WTC11 (cell line): ENCODE data around the gene SLC24A3. TPM values are rescaled to one million over a fixed set of nuclear protein-coding genes. Genes with fewer than 3 reads are reported as not detected.

Experiments used
- ATAC-seq: fragments of 200-7000 bp; cut with Tn5 transposase; 2 replicates; pipeline ENCODE4 v1.10.0; 2021; ENCODE audit warnings: mild to moderate bottlenecking, moderate library complexity
- CTCF ChIA-PET: fragments of 300-600 bp; sonication (Branson Sonifier 250); formaldehyde crosslinking; loops from one replicate; lab custom pipeline; 2021; ENCODE audit warnings: antibody characterized with exemption; lab: Charles Lee
- POLR2A ChIA-PET: fragments of 350-600 bp; sonication (Branson Sonifier 250); formaldehyde crosslinking; loops from one replicate; lab custom pipeline; 2021; ENCODE audit warnings: antibody characterized with exemption; lab: Charles Lee
- DNase-seq: peaks from one replicate; pipeline ENCODE4 v3.0.0; 2021; ENCODE audit warnings: low spot score
- H3K27ac Mint-ChIP-seq: 2 replicates; pipeline ENCODE4 v1.8.0; 2021; ENCODE audit warnings: mixed read lengths
- H3K27me3 Mint-ChIP-seq: 2 replicates; pipeline ENCODE4 v1.8.0; 2021; ENCODE audit warnings: low read depth, mild to moderate bottlenecking, moderate library complexity, mixed read lengths
- H3K36me3 Mint-ChIP-seq: 2 replicates; pipeline ENCODE4 v1.8.0; 2021; ENCODE audit warnings: mixed read lengths
- H3K4me1 Mint-ChIP-seq: 2 replicates; pipeline ENCODE4 v1.8.0; 2022; ENCODE audit warnings: mixed read lengths
- H3K4me3 Mint-ChIP-seq: 2 replicates; pipeline ENCODE4 v1.8.0; 2021; ENCODE audit warnings: mild to moderate bottlenecking, moderate library complexity, mixed read lengths
- H3K9me3 Mint-ChIP-seq: 2 replicates; pipeline ENCODE4 v1.8.0; 2021; ENCODE audit warnings: mixed read lengths
- ESRRA ChIP-seq: sonication (generic); formaldehyde crosslinking; IDR thresholded peaks from 2 replicates; pipeline ENCODE4 v1.8.1; 2022; ENCODE audit warnings: mild to moderate bottlenecking, missing genetic modification reagents, borderline replicate concordance
- FOXJ3 ChIP-seq: sonication (generic); formaldehyde crosslinking; IDR thresholded peaks from 2 replicates; pipeline ENCODE4 v1.9.0; 2021; ENCODE audit warnings: missing genetic modification reagents, mild to moderate bottlenecking, borderline replicate concordance
- FOXP1 ChIP-seq: sonication (generic); formaldehyde crosslinking; IDR thresholded peaks from 2 replicates; pipeline ENCODE4 v1.8.0; 2022; ENCODE audit warnings: missing genetic modification reagents, mild to moderate bottlenecking, moderate library complexity, borderline replicate concordance
- GABPB1 ChIP-seq: sonication (generic); formaldehyde crosslinking; IDR thresholded peaks from 2 replicates; pipeline ENCODE4 v1.8.1; 2023; ENCODE audit warnings: mild to moderate bottlenecking, missing genetic modification reagents
- MXD4 ChIP-seq: fragments of 250-450 bp; sonication (Bioruptor Pico); IDR thresholded peaks from 2 replicates; pipeline ENCODE4 v1.8.0; 2021; ENCODE audit warnings: mild to moderate bottlenecking, moderate library complexity, borderline replicate concordance
- NFE2L1 ChIP-seq: sonication (generic); formaldehyde crosslinking; IDR thresholded peaks from 2 replicates; pipeline ENCODE4 v1.8.1; 2023; ENCODE audit warnings: missing genetic modification reagents
- RELA ChIP-seq: sonication (generic); formaldehyde crosslinking; IDR thresholded peaks from 2 replicates; pipeline ENCODE4 v1.8.1; 2022; ENCODE audit warnings: missing genetic modification reagents, mild to moderate bottlenecking, borderline replicate concordance
- RORB ChIP-seq: fragments of 250-450 bp; sonication (Bioruptor Pico); IDR thresholded peaks from 2 replicates; pipeline ENCODE4 v1.9.0; 2021; ENCODE audit warnings: mild to moderate bottlenecking
- TCF7 ChIP-seq: sonication (generic); formaldehyde crosslinking; IDR thresholded peaks from 2 replicates; pipeline ENCODE4 v1.8.0; 2022; ENCODE audit warnings: mild to moderate bottlenecking, low read depth, missing genetic modification reagents, moderate library complexity
- ZNF121 ChIP-seq: sonication (generic); formaldehyde crosslinking; IDR thresholded peaks from 2 replicates; pipeline ENCODE4 v1.8.0; 2023; ENCODE audit warnings: missing genetic modification reagents
- ZNF219 ChIP-seq: sonication (generic); formaldehyde crosslinking; IDR thresholded peaks from 2 replicates; pipeline ENCODE4 v1.8.0; 2023; ENCODE audit warnings: missing genetic modification reagents, mild to moderate bottlenecking, borderline replicate concordance
- ZNF263 ChIP-seq: sonication (generic); formaldehyde crosslinking; IDR thresholded peaks from 2 replicates; pipeline ENCODE4 v1.8.1; 2022; ENCODE audit warnings: low read depth, mild to moderate bottlenecking, moderate library complexity, missing genetic modification reagents
- ZNF396 ChIP-seq: fragments of 250-450 bp; sonication (Bioruptor Pico); IDR thresholded peaks from 2 replicates; pipeline ENCODE4 v1.8.0; 2021; ENCODE audit warnings: mild to moderate bottlenecking, moderate library complexity, borderline replicate concordance
- total RNA-seq: library from RNA; stranded (reverse); gene quantifications from 3 replicates; pipeline ENCODE4 v1.2.3, GENCODE V29; 2021
- TF ChIP-seq, protein P1 (sequence below): sonication (generic); formaldehyde crosslinking; IDR thresholded peaks from 2 replicates; pipeline ENCODE4 v1.8.0; 2022; ENCODE audit warnings: mild to moderate bottlenecking, missing genetic modification reagents
- TF ChIP-seq, protein P2 (sequence below): fragments of 250-450 bp; sonication (Bioruptor Pico); conservative IDR thresholded peaks from 2 replicates; pipeline ENCODE4 v1.9.0; 2021; ENCODE audit warnings: mild to moderate bottlenecking
- TF ChIP-seq, protein P3 (sequence below): sonication (generic); formaldehyde crosslinking; IDR thresholded peaks from 2 replicates; pipeline ENCODE4 v1.8.1; 2023; ENCODE audit warnings: mild to moderate bottlenecking, moderate library complexity, missing genetic modification reagents
- TF ChIP-seq, protein P4 (sequence below): sonication (generic); formaldehyde crosslinking; IDR thresholded peaks from 2 replicates; pipeline ENCODE4 v1.8.1; 2022; ENCODE audit warnings: low read depth, mild to moderate bottlenecking, moderate library complexity, missing genetic modification reagents, borderline replicate concordance
- TF ChIP-seq, protein P5 (sequence below): sonication (generic); formaldehyde crosslinking; IDR thresholded peaks from 2 replicates; pipeline ENCODE4 v1.8.1; 2023; ENCODE audit warnings: mild to moderate bottlenecking, missing genetic modification reagents, moderate library complexity
- TF ChIP-seq, protein P6 (sequence below): sonication (generic); formaldehyde crosslinking; conservative IDR thresholded peaks from 2 replicates; pipeline ENCODE4 v1.8.1; 2023; ENCODE audit warnings: mild to moderate bottlenecking, low read depth, missing genetic modification reagents, moderate library complexity

SLC24A3 gene
- total RNA-seq, 1 experiment from 2014 or later: 5.7 TPM

DNA sequence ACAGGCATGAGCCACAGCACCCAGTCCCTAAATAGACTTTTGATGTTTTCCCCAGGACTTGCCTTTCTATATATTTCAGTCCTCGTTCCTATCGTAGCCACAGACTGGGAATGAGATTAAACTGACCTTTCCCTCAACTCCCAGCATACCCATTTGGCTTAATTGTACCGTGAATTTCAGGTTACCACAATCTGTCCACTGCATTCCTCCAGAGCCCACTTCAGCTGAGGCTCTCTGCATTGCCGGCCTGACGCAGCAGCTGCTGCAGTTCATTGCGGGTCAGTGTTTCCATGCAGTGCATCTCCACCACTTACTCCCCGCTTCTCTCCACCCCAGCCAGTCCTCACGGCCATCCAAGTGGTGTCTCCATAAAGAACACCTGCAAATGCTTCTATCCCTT lies 442.5 kb downstream of the SLC24A3 start:
- H3K27ac Mint-ChIP-seq: no peak overlapping the region
- CTCF ChIA-PET: no interaction called here
- ATAC-seq (no peak), DNase-seq (no peak)
- POLR2A ChIA-PET: no interaction called here
- peaks cover 17% of the 10 kb centered on the region for H3K4me1 Mint-ChIP-seq
- no peak overlapping the region for H3K4me3 Mint-ChIP-seq
- no peaks in the 10 kb centered on the region; the same call in 1 of the 2 replicates for H3K27me3 Mint-ChIP-seq
- TF ChIP-seq ESRRA (CRISPR knock-in tag): no peak
- TF ChIP-seq GABPB1 (CRISPR knock-in tag): no peak
- no peak for TF ChIP-seq RORB
- TF ChIP-seq, protein P1, sequence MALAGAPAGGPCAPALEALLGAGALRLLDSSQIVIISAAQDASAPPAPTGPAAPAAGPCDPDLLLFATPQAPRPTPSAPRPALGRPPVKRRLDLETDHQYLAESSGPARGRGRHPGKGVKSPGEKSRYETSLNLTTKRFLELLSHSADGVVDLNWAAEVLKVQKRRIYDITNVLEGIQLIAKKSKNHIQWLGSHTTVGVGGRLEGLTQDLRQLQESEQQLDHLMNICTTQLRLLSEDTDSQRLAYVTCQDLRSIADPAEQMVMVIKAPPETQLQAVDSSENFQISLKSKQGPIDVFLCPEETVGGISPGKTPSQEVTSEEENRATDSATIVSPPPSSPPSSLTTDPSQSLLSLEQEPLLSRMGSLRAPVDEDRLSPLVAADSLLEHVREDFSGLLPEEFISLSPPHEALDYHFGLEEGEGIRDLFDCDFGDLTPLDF (CRISPR knock-in tag): no peak
- TF ChIP-seq TCF7 (CRISPR knock-in tag): no peak
- TF ChIP-seq, protein P2, sequence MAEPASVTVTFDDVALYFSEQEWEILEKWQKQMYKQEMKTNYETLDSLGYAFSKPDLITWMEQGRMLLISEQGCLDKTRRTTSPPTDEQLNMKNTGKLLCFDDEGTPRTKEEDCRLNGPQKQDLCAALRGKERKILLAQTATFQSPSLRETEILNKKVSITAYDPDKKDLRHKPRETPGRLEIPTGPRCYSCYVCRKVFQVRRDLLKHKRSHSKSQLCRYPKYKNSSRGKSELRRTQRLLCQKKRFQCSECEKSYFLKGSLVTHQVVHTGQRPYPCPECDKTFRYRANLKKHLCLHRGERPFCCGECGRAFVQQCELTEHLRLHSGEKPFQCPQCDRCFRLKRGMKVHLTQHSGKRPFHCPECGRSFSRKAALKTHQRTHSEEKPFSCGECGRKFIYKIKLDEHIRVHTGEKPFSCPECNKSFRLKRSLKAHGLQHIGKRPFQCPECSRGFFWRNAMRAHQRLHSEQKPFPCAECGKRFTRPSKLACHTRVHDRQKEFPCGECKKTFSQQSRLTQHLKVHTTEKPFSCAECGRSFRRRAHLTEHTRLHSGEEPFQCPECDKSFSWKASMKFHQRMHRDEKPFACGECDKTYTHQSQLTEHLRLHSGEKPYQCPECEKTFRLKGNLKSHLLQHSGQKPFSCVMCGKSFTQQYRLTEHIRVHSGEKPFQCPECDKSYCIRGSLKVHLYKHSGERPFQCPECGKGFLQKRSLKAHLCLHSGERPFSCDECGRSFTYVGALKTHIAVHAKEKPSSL: no peak
- no peak for TF ChIP-seq ZNF121 (CRISPR knock-in tag)
- peaks cover 3% of the 10 kb centered on the region; the same call in 1 of the 2 replicates for H3K36me3 Mint-ChIP-seq
- peaks cover 8% of the 10 kb centered on the region for H3K9me3 Mint-ChIP-seq

DNA sequence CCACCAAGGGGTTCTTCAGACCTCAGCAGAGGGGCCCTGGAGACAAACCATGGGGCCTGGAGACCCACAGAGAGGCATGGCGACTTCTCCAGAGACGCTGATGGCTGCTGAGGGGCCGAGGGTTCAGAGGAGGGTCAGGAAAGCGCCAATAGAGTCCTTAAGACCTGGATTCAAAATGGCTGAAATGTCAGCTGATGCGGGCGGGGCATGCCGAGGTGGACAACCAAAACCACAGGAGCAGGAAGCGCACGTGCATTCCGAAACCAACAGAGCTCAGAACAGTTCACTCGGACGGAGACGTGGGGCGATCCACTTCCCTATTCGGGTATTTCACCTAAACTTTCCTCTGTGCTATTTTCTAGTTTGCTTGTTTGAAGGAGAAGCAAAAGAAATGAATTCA lies 445.7 kb downstream of the SLC24A3 start:
- Mint-ChIP-seq H3K9me3 (no peaks in the 10 kb centered on the region), H3K27me3 (no peaks in the 10 kb centered on the region), H3K4me3 (no peak overlapping the region), H3K27ac (no peak overlapping the region), H3K4me1 (peaks cover 21% of the 10 kb centered on the region), H3K36me3 (no peaks in the 10 kb centered on the region)
- ChIA-PET CTCF (interaction anchor here (0.9 kb wide), 1 partner anchor 30 kb away, joined by 3 read pairs; no protein-coding TSS in a partner anchor), POLR2A (no interaction called here)
- ATAC-seq (no peak), DNase-seq (no peak)
- TF ChIP-seq, protein P3, sequence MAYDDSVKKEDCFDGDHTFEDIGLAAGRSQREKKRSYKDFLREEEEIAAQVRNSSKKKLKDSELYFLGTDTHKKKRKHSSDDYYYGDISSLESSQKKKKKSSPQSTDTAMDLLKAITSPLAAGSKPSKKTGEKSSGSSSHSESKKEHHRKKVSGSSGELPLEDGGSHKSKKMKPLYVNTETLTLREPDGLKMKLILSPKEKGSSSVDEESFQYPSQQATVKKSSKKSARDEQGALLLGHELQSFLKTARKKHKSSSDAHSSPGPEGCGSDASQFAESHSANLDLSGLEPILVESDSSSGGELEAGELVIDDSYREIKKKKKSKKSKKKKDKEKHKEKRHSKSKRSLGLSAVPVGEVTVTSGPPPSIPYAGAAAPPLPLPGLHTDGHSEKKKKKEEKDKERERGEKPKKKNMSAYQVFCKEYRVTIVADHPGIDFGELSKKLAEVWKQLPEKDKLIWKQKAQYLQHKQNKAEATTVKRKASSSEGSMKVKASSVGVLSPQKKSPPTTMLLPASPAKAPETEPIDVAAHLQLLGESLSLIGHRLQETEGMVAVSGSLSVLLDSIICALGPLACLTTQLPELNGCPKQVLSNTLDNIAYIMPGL (CRISPR knock-in tag): no peak
- TF ChIP-seq ZNF263 (CRISPR knock-in tag) (no peak), ZNF219 (CRISPR knock-in tag) (no peak), NFE2L1 (CRISPR knock-in tag) (no peak), ZNF396 (CRISPR knock-in tag) (no peak), FOXP1 (CRISPR knock-in tag) (no peak), FOXJ3 (CRISPR knock-in tag) (no peak), MXD4 (no peak), RELA (CRISPR knock-in tag) (no peak)
- TF ChIP-seq, protein P2: no peak
- TF ChIP-seq, protein P4, sequence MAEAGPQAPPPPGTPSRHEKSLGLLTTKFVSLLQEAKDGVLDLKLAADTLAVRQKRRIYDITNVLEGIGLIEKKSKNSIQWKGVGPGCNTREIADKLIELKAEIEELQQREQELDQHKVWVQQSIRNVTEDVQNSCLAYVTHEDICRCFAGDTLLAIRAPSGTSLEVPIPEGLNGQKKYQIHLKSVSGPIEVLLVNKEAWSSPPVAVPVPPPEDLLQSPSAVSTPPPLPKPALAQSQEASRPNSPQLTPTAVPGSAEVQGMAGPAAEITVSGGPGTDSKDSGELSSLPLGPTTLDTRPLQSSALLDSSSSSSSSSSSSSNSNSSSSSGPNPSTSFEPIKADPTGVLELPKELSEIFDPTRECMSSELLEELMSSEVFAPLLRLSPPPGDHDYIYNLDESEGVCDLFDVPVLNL (CRISPR knock-in tag): no peak
- TF ChIP-seq, protein P1 (CRISPR knock-in tag): no peak
- TF ChIP-seq, protein P5, sequence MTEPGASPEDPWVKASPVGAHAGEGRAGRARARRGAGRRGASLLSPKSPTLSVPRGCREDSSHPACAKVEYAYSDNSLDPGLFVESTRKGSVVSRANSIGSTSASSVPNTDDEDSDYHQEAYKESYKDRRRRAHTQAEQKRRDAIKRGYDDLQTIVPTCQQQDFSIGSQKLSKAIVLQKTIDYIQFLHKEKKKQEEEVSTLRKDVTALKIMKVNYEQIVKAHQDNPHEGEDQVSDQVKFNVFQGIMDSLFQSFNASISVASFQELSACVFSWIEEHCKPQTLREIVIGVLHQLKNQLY (CRISPR knock-in tag): no peak
- TF ChIP-seq, protein P6, sequence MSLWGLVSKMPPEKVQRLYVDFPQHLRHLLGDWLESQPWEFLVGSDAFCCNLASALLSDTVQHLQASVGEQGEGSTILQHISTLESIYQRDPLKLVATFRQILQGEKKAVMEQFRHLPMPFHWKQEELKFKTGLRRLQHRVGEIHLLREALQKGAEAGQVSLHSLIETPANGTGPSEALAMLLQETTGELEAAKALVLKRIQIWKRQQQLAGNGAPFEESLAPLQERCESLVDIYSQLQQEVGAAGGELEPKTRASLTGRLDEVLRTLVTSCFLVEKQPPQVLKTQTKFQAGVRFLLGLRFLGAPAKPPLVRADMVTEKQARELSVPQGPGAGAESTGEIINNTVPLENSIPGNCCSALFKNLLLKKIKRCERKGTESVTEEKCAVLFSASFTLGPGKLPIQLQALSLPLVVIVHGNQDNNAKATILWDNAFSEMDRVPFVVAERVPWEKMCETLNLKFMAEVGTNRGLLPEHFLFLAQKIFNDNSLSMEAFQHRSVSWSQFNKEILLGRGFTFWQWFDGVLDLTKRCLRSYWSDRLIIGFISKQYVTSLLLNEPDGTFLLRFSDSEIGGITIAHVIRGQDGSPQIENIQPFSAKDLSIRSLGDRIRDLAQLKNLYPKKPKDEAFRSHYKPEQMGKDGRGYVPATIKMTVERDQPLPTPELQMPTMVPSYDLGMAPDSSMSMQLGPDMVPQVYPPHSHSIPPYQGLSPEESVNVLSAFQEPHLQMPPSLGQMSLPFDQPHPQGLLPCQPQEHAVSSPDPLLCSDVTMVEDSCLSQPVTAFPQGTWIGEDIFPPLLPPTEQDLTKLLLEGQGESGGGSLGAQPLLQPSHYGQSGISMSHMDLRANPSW (CRISPR knock-in tag): no peak
